GM19455 (cell line): ENCODE data around the gene CERS6.

Source experiments
- ATAC-seq: cut with Tn5 transposase; IDR thresholded peaks from one replicate; pipeline ENCODE4 v1.9.1; 2021; ENCODE audit not compliant: unreplicated experiment

Gene CERS6

GRCh38 chr2:168529054-168529833 is 73.2 kb downstream of the CERS6 start:
- no peak for ATAC-seq

GRCh38 chr2:168529900-168530561 is 74.0 kb downstream of the CERS6 start:
- ATAC-seq, result no peak

DNA sequence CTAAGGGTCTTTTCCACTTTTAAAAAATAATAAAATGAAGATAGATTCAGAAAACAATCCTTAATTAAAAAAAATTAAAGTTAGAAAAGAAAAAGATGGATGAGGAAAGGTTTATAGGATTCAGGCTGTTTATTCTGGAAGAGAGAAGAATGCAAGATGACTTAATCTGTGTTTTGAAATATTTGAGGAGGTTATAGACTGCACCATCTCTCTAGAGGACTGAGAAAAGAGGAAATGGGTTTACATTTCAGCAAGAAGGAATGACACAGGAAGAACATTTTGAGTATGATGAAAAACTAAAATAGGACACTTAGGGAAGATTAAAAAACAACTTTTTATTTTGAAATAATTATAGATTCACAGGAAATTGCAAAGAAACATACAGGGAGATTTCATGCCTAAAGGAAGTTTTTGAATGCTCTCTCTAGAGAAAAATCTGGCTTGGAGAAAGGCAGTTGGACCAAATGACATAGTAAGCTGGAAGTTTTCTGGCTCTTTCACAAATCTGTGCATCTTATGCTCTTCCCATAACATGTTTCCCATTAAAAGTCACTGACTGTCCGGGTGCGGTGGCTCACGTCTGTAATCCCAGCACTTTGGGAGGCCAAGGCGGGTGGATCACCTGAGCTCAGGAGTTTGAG is 75.0 kb downstream of the CERS6 start:
- ATAC-seq, result peak; percentile 51

- ATAC-seq, result no peak
Observed at GRCh38 chr2:168534926-168535325, 78.9 kb downstream of the CERS6 start.

GRCh38 chr2:168536925-168537466 is 80.9 kb downstream of the CERS6 start:
- ATAC-seq, result no peak

GRCh38 chr2:168538133-168538532 is 82.1 kb downstream of the CERS6 start:
- ATAC-seq, result no peak

DNA sequence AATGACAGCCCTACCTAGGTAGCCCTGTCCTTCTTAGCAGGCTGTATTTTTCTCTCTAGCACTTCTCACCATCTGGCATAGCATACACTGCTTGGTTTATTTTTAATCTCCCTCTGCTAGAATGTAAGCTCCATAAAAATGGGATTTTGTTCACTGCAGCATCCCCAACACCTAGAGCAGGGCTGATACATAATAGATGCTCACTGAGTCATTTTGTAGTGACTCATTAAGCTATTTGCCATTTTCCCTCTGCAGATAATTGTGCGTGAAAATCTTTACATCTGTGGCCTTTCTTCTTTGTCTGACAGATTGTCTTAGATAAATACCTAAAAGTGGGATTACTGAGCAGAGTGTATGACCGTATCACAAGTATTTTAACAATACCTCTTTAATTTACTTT is 82.5 kb downstream of the CERS6 start:
- ATAC-seq, result no peak

GRCh38 chr2:168539945-168540344 is 83.9 kb downstream of the CERS6 start:
- no peak for ATAC-seq

DNA sequence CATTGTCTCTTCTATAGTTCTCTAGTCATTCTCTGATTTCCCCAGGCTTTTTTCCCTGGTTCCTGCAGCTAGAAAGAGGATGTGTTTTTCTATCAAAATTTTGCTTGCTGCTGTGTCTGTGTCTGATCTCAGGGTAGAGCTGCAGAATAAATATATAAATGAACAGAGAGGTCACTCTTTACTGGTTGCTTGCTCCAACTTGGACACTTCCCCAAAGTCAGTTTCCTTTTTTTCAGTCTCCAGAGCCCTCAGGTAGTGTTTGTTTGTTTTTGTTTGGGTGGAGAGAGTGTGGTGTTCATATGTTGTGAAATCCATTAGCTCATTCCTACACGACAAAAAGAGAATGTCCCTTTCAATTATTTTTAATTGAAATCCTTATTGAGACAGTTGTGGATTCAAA is 85.8 kb downstream of the CERS6 start:
- ATAC-seq, result no peak

GRCh38 chr2:168543037-168543436 is 87.0 kb downstream of the CERS6 start:
- ATAC-seq, result no peak

DNA sequence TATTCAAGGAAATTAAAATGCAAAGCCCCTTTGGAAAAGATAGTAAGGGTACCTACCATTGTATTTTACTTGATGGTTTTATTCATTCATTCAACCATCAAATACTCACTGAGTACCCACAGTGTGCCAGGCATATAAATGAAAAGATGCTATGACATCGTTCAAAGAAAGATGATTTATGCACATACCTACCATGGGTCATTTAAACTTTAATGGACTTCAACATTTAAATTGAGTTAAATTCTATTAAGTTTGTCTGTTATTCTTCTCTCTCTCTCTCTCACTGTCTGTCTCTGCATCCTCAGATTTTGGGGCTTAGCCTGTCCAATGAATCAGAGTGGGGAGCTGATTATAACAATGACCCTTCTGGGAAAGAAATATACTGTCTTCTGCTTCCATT is 87.9 kb downstream of the CERS6 start:
- ATAC-seq, result no peak

- ATAC-seq, result no peak
Observed at GRCh38 chr2:168545439-168546082, 89.5 kb downstream of the CERS6 start.

DNA sequence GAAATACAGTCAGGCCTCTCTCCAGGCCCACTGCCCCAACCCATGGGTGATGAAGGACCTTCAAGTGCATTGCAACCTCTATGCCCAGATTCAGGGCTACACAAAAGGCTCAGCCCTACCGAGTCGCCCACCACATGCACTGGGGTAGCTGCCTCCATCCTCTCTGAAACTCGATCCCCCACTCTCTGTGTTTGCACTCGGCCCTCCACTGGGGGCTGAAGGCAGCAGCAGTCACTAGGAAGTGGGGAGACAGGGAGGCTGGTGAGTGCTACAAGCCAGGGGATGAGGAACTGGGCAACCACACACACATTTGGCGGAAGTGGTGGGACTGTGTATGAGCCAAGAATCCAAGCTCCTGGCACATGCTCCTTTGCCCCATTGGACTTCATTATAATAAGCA is 94.6 kb downstream of the CERS6 start:
- ATAC-seq, result no peak

DNA sequence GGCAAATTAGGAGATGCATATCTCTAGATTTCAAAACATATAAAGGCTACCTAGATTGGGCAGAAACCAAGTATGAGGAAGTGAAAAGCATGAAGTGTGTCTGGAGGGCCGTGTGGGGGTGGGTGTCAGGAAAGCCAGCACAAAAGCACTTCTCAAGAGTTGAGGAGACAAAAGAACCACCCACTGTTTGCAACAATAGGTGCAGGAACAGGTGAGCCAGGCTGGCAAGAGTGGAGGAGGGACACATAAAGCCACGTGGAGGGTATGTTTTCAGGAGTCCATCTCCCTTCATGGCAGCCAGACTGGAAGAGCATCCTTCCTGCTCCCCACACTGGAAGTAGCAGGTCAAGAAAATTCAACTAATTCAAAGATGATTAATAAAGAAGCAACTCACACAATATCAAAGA is 96.4 kb downstream of the CERS6 start:
- peak; percentile 96 for ATAC-seq

- ATAC-seq, result no peak
Observed at GRCh38 chr2:168555283-168555682, 99.2 kb downstream of the CERS6 start.

GRCh38 chr2:168559187-168559586 is 103.1 kb downstream of the CERS6 start:
- ATAC-seq, result no peak

DNA sequence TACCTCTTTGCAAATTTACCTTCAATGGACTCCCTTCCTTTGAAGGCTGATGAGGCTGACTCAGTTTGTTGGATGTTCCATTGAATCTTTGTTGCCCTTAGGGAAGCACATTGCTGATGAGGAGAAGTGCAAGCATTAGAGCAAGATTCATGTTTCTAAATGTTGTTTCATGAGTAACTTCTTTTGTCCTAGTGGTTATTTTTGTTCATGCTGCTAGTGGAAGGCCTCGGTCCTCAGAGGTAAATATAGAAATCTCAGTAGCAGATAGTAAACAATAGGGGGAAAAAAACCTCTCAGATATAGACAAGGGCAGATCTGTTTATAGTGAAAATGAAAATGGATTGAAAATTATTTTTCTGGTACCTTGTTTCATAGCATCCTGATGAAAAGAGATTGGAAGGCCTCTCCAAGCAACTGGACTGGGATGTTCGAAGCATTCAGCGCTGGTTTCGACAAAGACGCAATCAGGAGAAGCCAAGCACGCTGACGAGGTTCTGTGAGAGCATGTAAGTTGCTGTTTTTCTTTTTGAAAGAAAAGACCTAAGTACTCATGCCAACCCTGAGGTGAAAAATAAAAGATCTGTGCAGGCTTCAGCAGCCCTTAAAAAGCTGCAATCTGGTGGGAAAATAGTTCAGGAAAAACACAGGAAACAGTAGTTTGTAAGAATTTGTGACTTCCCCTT is 104.9 kb downstream of the CERS6 start:
- no peak for ATAC-seq

DNA sequence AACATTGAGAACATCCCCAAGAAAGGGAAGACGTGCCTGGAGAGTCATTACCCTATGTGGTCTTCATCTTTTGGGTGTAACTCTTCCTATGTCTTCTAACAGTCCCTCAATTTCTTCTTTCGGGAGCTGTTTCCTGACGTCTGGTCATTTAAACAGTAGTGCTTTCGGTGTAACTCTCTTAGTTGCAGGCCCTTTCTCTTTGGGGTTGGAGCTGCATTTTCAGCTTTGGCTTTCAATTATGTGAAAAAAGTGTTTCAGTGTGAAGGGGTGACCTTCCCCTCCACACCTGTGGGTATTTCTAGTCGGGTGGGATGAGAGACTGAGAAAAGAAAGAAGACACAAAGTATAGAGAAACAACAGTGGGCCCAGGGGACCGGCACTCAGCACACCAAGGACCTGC is 105.9 kb downstream of the CERS6 start:
- no peak for ATAC-seq

GRCh38 chr2:168562971-168563370 is 106.9 kb downstream of the CERS6 start:
- no peak for ATAC-seq

DNA sequence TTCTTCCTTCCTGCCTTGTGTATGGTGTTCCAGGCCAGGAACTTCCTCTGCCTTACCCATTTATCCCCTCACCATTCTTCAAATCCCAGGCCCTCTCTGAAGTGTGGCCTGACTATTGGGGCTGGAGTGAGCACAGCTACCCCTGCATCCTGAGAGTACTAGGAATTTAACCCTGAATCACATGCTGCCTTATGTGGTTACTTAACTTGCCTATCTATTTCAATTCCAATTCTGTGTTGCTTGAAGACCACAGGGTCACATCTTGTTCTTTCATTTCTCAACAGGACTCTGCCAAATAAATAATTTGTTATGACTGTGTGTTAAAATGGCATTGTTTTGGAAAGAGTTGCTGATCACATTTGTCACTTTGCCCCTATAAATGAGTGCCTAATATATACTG is 108.6 kb downstream of the CERS6 start:
- no peak for ATAC-seq

DNA sequence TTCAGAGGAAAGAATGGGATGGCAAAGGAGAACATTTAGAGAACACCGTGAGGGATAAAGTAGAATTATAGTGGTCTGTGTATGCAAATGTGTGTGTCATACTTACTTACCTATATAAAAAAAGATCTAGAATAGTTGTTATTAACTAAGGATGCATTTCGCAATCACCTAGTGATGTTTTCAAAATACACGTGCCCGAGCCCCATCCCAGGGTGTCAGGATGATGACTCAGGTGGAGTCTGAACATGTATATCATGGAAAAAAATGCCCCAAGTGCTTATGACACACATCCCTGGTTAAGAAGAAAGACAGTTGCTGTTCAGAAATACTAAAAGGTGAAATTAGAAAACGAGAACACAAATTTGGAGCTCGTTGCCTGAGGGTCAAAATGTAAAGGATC is 109.0 kb downstream of the CERS6 start:
- no peak for ATAC-seq
